GM10266 (cell line): Measurements from ENCODE around the gene SCNN1A.

Experiments used
- DNase-seq: peaks from one replicate; pipeline ENCODE4 v3.0.0; 2012; ENCODE audit errors: extremely low spot score
- CTCF ChIP-seq: IDR thresholded peaks from 2 replicates; pipeline ENCODE4 v1.5.1; 2012; ENCODE audit warnings: mild to moderate bottlenecking, low read depth; ENCODE audit not compliant: control insufficient read depth, insufficient read depth; ENCODE audit errors: missing control alignments

Gene SCNN1A

GRCh38 chr12:6377667-6377994 lies 2.3 kb upstream of the SCNN1A start:
- no peak for DNase-seq
- no peak for TF ChIP-seq CTCF

DNA sequence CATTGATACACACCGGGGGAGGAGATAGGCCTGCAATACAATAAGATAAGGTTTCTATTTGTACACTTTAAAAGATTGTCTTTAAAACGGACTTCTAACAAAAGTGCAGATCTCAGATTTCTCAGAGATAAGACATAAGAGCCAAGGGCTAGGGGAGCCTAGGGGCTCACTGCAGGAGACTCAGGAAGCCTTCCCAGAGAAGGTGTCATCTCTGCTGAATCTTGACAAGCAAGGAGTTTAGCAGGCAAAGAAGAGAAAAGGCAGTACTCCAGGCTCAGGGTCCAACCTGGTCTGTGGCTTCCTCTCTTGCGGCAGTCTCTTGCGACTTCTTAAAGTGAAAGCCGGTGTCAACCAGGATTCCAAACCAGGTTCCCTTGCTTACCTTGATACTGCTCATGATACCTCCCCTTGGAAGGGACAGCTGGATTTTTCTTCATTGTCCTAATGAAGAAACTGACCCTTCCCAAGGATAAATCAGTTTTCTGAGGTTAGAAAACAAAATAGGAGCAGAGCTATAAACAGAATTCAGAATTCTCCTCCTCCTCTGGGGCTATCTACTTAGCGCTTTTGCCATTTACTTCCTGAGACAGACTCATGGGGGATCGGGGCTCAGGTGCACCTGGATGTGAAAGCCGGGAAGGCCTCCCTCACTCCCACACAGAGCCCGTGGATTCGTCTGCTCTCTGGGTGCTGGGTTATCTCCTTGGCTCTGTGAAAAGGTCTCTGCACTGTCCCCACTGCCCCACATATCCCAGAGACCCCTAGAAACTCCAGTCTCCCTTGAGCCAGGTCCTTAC lies 1.7 kb upstream of the SCNN1A start:
- TF ChIP-seq CTCF = no peak
- no peak for DNase-seq

DNA sequence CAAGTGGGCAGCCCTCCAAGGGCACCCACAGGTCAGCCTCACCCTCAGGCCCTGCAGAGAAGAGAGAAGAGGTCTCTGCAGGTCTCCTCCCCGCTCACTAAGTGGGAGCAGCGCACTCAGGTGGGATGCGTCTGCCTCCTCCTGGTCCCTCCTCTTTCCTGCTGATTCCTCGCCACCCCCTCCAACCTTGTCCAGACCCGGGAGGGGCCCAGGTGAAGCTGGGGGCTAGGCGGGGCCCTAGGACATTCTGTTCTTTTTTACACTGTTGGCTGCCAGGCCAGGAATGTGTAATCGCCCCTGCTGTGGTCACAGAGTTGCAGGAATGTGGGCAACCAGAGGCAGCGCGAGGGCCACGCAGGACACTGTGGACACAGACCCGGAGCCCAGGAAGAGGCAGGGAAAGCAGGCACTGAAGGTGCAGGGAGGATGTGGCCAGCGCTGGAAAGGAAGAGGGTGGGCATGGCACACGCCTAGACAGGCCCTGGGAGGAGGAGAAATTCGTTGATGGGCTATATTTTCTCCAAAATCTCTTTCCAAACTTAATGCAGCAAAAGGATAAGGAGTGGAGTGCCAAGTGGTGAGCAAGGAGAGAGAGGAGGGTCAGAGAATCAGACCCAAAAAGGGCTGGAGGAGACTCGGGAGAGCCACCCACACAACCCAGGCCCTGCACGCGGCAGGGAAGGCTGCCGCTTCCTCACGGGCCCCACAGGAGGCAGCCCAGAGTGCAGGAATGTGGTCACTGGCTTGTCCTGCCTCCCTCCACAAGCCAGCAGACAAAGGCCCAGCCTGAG lies 911 bp upstream of the SCNN1A start:
- no peak for TF ChIP-seq CTCF
- no peak for DNase-seq

GRCh38 chr12:6374786-6375160 lies 590 bp downstream of the SCNN1A start:
- DNase-seq = no peak
- TF ChIP-seq CTCF = no peak

DNA sequence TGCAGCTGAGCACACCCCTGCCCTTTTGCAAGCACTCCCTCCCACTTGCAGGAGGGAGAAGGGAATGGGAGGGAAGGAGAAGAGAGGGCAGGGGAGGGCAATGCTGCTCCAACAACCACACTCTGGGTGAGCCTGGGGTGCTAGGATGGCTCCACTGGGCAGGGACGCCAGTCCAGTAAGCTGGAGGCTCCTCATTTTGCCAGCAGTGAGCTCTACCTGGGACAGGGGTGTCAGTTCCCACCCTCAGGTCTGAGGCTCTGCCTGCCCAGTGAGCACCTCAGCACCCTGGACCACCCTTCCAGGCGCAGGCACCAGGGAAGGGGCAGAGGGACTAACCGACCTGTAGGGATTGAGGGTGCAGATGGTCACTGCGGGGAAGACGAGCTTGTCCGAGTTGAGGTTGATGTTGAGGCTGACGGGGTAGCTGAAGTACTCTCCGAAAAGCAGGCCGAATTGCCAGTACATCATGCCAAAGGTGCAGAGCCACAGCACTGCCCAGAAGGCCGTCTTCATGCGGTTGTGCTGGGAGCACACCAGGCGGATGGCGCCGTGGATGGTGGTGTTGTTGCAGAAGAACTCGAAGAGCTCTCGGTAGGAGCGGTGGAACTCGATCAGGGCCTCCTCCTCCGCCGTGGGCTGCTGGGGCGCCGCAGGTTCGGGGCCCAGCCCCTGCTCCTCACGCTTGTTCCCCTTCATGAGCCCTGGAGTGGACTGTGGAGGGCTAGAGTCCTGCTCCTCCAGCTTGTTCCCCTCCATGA lies 1.2 kb downstream of the SCNN1A start:
- TF ChIP-seq CTCF = no peak
- no peak for DNase-seq

- TF ChIP-seq CTCF = no peak
- no peak for DNase-seq
These were observed 2.2 kb downstream of the SCNN1A start for GRCh38 chr12:6373022-6373787.
